OCI-LY3 (cell line): ENCODE data around the gene XKR7.

Experiments
- EZH2phosphoT487 ChIP-seq: fragments of 200-600 bp; shearing (Covaris generic); IDR thresholded peaks from 2 replicates; pipeline ENCODE4 v1.6.1; 2018; ENCODE audit warnings: antibody characterized with exemption, mixed run types, low read depth
- TF ChIP-seq, protein P1 (sequence below): fragments of 200-600, 300-600 bp; sonication (generic); IDR thresholded peaks from 2 replicates; pipeline ENCODE4 v1.5.1; 2014; ENCODE audit warnings: antibody characterized with exemption, low read length, low read depth

- TF ChIP-seq, protein P1, sequence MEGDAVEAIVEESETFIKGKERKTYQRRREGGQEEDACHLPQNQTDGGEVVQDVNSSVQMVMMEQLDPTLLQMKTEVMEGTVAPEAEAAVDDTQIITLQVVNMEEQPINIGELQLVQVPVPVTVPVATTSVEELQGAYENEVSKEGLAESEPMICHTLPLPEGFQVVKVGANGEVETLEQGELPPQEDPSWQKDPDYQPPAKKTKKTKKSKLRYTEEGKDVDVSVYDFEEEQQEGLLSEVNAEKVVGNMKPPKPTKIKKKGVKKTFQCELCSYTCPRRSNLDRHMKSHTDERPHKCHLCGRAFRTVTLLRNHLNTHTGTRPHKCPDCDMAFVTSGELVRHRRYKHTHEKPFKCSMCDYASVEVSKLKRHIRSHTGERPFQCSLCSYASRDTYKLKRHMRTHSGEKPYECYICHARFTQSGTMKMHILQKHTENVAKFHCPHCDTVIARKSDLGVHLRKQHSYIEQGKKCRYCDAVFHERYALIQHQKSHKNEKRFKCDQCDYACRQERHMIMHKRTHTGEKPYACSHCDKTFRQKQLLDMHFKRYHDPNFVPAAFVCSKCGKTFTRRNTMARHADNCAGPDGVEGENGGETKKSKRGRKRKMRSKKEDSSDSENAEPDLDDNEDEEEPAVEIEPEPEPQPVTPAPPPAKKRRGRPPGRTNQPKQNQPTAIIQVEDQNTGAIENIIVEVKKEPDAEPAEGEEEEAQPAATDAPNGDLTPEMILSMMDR = no peak
- TF ChIP-seq EZH2phosphoT487 = no peak
Measured at GRCh38 chr20:31920275-31920855, 47.6 kb upstream of the XKR7 start.
